ENCODE data around the gene SOX1. TPM values are rescaled to one million over a fixed set of nuclear protein-coding genes. Genes with fewer than 3 reads are reported as not detected.

SOX1 gene
- polyA plus RNA-seq, 2 of the 4 experiments (the other 2 are of a cell fraction) = not detected

DNA sequence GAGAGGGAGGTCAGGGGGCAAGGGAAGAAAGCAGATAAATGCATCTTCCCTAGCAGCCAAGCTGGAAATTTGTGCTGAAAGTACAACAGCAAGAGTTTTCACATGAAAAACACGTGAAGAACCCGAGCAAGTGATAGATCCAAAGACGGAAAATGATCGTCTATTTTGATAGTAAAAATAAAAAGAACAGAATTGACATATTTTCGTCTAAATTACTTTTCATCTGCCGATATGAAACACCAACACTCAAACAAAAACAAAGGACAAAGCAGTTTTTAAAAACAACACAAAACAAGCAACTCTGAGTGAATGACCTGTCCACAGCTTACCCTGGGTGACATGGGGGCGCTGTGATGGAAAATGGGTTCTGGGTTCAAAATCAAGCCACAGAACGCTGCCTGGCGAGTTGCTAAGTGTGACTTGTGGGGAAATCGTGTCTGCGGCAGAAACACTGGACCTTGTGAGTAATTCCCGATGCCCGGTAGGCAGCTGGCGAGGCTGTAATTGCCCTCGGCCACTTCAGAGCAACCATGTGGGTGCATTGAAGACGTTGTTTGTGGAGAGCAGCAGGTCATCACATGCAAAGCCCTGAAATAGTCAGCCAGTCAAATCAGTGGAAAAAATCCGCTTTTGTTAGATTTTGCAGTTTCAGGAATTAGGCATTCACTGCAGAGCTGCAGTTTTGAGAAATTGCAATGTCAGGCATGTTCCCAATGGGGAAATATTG is 7.4 kb downstream of the SOX1 start:
- POLR2A ChIA-PET = no interaction called here
- no peak overlapping the region for H3K27ac ChIP-seq
- DNase-seq (ENCODE audit: low read depth in 1 of 2, low spot score in 1 of 2) (no peak), ATAC-seq (no peak), FAIRE-seq (no peak)
- no peaks in the 10 kb centered on the region for H3K4me1 ChIP-seq
- CTCF ChIA-PET = no interaction called here
- no peak for TF ChIP-seq NR3C1 (IDR thresholded peaks at IDR 0.05)
- no peak for TF ChIP-seq EHMT2 (IDR thresholded peaks at IDR 0.05; ENCODE audit: low read depth)
- TF ChIP-seq, protein P1, sequence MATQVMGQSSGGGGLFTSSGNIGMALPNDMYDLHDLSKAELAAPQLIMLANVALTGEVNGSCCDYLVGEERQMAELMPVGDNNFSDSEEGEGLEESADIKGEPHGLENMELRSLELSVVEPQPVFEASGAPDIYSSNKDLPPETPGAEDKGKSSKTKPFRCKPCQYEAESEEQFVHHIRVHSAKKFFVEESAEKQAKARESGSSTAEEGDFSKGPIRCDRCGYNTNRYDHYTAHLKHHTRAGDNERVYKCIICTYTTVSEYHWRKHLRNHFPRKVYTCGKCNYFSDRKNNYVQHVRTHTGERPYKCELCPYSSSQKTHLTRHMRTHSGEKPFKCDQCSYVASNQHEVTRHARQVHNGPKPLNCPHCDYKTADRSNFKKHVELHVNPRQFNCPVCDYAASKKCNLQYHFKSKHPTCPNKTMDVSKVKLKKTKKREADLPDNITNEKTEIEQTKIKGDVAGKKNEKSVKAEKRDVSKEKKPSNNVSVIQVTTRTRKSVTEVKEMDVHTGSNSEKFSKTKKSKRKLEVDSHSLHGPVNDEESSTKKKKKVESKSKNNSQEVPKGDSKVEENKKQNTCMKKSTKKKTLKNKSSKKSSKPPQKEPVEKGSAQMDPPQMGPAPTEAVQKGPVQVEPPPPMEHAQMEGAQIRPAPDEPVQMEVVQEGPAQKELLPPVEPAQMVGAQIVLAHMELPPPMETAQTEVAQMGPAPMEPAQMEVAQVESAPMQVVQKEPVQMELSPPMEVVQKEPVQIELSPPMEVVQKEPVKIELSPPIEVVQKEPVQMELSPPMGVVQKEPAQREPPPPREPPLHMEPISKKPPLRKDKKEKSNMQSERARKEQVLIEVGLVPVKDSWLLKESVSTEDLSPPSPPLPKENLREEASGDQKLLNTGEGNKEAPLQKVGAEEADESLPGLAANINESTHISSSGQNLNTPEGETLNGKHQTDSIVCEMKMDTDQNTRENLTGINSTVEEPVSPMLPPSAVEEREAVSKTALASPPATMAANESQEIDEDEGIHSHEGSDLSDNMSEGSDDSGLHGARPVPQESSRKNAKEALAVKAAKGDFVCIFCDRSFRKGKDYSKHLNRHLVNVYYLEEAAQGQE (IDR thresholded peaks at IDR 0.05) = no peak
- no peak for TF ChIP-seq BHLHE40 (IDR thresholded peaks at IDR 0.05; ENCODE audit: low read depth, low read length)
- no peak for TF ChIP-seq POLR2A (IDR thresholded peaks at IDR 0.05; ENCODE audit: low read length)
- TF ChIP-seq NFE2L2 (conservative IDR thresholded peaks at IDR 0.05; ENCODE audit: low read length) = no peak
- TF ChIP-seq JUNB (IDR thresholded peaks at IDR 0.05) = no peak
- TF ChIP-seq HOXB5 (CRISPR knock-in tag; IDR thresholded peaks at IDR 0.05) = no peak
- TF ChIP-seq HOXB13 (CRISPR knock-in tag; IDR thresholded peaks at IDR 0.05; ENCODE audit: low read depth) = no peak
- no peak for TF ChIP-seq CBX2 (IDR thresholded peaks at IDR 0.05; ENCODE audit: borderline replicate concordance, low read depth)
- no peak for TF ChIP-seq FOSB (CRISPR knock-in tag; IDR thresholded peaks at IDR 0.05)
- TF ChIP-seq MAFK (IDR thresholded peaks at IDR 0.05; ENCODE audit: partially characterized antibody) = no peak
- no peak for TF ChIP-seq TP53 (CRISPR knock-in tag; IDR thresholded peaks at IDR 0.05)
- no peak for TF ChIP-seq RCOR1 (IDR thresholded peaks at IDR 0.05; ENCODE audit: low read depth, low read length)
- TF ChIP-seq RAD21 (conservative IDR thresholded peaks at IDR 0.05 in 1 of 2, IDR thresholded peaks at IDR 0.05 in 1 of 2) = no peak
- TF ChIP-seq JUN (IDR thresholded peaks at IDR 0.05) = no peak
- no peak for TF ChIP-seq ZC3H11A (IDR thresholded peaks at IDR 0.05)
- no peak for TF ChIP-seq EP300 (IDR thresholded peaks at IDR 0.05)
- no peak for TF ChIP-seq RARB (CRISPR knock-in tag; IDR thresholded peaks at IDR 0.05)
- H3K4me3 ChIP-seq = no peak overlapping the region
- H3K4me2 ChIP-seq = no peak overlapping the region
- 43% methylated on average over 17 of the region's 17 CpGs for WGBS (ENCODE audit: missing lambda C conversion rate)
- no peaks in the 10 kb centered on the region for H3K9me3 ChIP-seq

DNA sequence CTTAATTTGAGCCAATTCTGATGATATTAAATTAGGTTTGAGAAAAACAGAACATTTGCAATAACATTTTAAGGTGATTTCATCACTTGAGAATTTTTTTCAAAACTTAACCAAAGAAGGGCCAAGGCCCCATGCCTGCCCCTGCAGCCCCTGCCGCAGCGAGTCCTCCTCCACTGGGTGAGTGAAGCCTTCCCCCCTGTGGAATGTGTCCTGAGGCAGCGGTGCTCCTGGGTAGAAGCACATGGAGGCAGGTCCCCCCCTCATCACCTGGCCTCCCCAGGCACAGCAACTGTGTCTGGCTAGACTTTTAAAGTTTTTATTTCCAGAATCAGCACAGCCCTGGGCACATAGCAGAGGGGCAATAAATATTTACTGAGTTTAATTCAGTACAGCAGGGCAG is 10.8 kb downstream of the SOX1 start:
- FAIRE-seq (no peak), DNase-seq (ENCODE audit: low read depth in 1 of 2, low spot score in 1 of 2) (no peak), ATAC-seq (no peak)
- CTCF ChIA-PET = no interaction called here
- no peak for TF ChIP-seq FOSB (CRISPR knock-in tag; IDR thresholded peaks at IDR 0.05)
- TF ChIP-seq, protein P2, sequence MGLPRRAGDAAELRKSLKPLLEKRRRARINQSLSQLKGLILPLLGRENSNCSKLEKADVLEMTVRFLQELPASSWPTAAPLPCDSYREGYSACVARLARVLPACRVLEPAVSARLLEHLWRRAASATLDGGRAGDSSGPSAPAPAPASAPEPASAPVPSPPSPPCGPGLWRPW (IDR thresholded peaks at IDR 0.05) = no peak
- TF ChIP-seq, protein P3, sequence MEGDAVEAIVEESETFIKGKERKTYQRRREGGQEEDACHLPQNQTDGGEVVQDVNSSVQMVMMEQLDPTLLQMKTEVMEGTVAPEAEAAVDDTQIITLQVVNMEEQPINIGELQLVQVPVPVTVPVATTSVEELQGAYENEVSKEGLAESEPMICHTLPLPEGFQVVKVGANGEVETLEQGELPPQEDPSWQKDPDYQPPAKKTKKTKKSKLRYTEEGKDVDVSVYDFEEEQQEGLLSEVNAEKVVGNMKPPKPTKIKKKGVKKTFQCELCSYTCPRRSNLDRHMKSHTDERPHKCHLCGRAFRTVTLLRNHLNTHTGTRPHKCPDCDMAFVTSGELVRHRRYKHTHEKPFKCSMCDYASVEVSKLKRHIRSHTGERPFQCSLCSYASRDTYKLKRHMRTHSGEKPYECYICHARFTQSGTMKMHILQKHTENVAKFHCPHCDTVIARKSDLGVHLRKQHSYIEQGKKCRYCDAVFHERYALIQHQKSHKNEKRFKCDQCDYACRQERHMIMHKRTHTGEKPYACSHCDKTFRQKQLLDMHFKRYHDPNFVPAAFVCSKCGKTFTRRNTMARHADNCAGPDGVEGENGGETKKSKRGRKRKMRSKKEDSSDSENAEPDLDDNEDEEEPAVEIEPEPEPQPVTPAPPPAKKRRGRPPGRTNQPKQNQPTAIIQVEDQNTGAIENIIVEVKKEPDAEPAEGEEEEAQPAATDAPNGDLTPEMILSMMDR (IDR thresholded peaks at IDR 0.05) = no peak
- no peak for TF ChIP-seq CEBPB (IDR thresholded peaks at IDR 0.05)
- no peak for TF ChIP-seq ZFP36 (IDR thresholded peaks at IDR 0.05; ENCODE audit: borderline replicate concordance, partially characterized antibody)
- POLR2A ChIA-PET = no interaction called here
- WGBS (ENCODE audit: missing lambda C conversion rate) = 30% methylated on average over 3 of the region's 3 CpGs
- Histone ChIP-seq H3K27ac (no peak overlapping the region), H3K4me3 (no peak overlapping the region), H3K4me1 (no peaks in the 10 kb centered on the region), H3K4me2 (no peak overlapping the region), H3K9me3 (no peaks in the 10 kb centered on the region)
